Measurements from ENCODE around the gene TRPM1. TPM values are rescaled to one million over a fixed set of nuclear protein-coding genes. Genes with fewer than 3 reads are reported as not detected.

TRPM1 gene
- total RNA-seq (under 1 TPM; 0.10 to 0.72 TPM), polyA plus RNA-seq (ENCODE audit: insufficient read length in 2 of 2) (under 1 TPM in 1 of 2 donors, not detected in 1; 0.05 TPM)
- long read RNA-seq, donor 1 = 0 reads
- long read RNA-seq, donor 2 = 0 reads
- long read RNA-seq, donor 3 = 0 reads
- long read RNA-seq, donor 4 = 0 reads

GRCh38 chr15:31101262-31102038 is at the start of gene TRPM1:
Gene TRPM1, minus strand, starts transcription at chr15:31101725. Its CDS starts 20,370 bp downstream, at chr15:31081355.
- no peaks in the 10 kb centered on the region for H3K9me3 ChIP-seq (ENCODE audit: control insufficient read depth, insufficient read depth, low read length)
- H3K36me3 ChIP-seq (ENCODE audit: control insufficient read depth, insufficient read depth, low read length) = no peaks in the 10 kb centered on the region
- DNase-seq (ENCODE audit: low read depth in 4 of 6, low spot score in 6 of 6) = no peak
- peaks cover 14% of the 10 kb centered on the region for H3K4me1 ChIP-seq (ENCODE audit: control insufficient read depth, insufficient read depth, low read length)
- no peaks in the 10 kb centered on the region for H3K27me3 ChIP-seq (ENCODE audit: control insufficient read depth, insufficient read depth, low read length)
- WGBS (ENCODE audit: insufficient coverage) = 89% methylated on average over 2 of the region's 5 CpGs
- H3K4me3 ChIP-seq (ENCODE audit: low read depth, low read length) = no peak within 1 kb of the TSS
- no peak within 1 kb of the TSS for H3K27ac ChIP-seq (ENCODE audit: low read depth, low read length)

GRCh38 chr15:31150732-31151231 is 49.3 kb upstream of the TRPM1 start:
- H3K36me3 ChIP-seq (ENCODE audit: control insufficient read depth, insufficient read depth, low read length) = no peaks in the 10 kb centered on the region
- peaks cover 12% of the 10 kb centered on the region for H3K4me1 ChIP-seq (ENCODE audit: control insufficient read depth, insufficient read depth, low read length)
- 65% methylated on average over 8 of the region's 9 CpGs for WGBS (ENCODE audit: insufficient coverage)
- no peak overlapping the region for H3K27ac ChIP-seq (ENCODE audit: low read depth, low read length)
- no peak for DNase-seq (ENCODE audit: low read depth in 4 of 6, low spot score in 6 of 6)
- no peaks in the 10 kb centered on the region for H3K9me3 ChIP-seq (ENCODE audit: control insufficient read depth, insufficient read depth, low read length)
- H3K4me3 ChIP-seq (ENCODE audit: low read depth, low read length) = no peak overlapping the region
- H3K27me3 ChIP-seq (ENCODE audit: control insufficient read depth, insufficient read depth, low read length) = no peaks in the 10 kb centered on the region

GRCh38 chr15:31149987-31150386 is 48.5 kb upstream of the TRPM1 start:
- Histone ChIP-seq H3K9me3 (ENCODE audit: control insufficient read depth, insufficient read depth, low read length) (no peaks in the 10 kb centered on the region), H3K36me3 (ENCODE audit: control insufficient read depth, insufficient read depth, low read length) (no peaks in the 10 kb centered on the region), H3K4me1 (ENCODE audit: control insufficient read depth, insufficient read depth, low read length) (peaks cover 12% of the 10 kb centered on the region), H3K4me3 (ENCODE audit: low read depth, low read length) (no peak overlapping the region), H3K27me3 (ENCODE audit: control insufficient read depth, insufficient read depth, low read length) (no peaks in the 10 kb centered on the region), H3K27ac (ENCODE audit: low read depth, low read length) (no peak overlapping the region)
- 90% methylated on average over 2 of the region's 4 CpGs for WGBS (ENCODE audit: insufficient coverage)
- DNase-seq (ENCODE audit: low read depth in 4 of 6, low spot score in 6 of 6) = no peak

- no peaks in the 10 kb centered on the region for H3K36me3 ChIP-seq (ENCODE audit: control insufficient read depth, insufficient read depth, low read length)
- no peaks in the 10 kb centered on the region for H3K27me3 ChIP-seq (ENCODE audit: control insufficient read depth, insufficient read depth, low read length)
- peaks cover 12% of the 10 kb centered on the region for H3K4me1 ChIP-seq (ENCODE audit: control insufficient read depth, insufficient read depth, low read length)
- H3K4me3 ChIP-seq (ENCODE audit: low read depth, low read length) = no peak overlapping the region
- no peak overlapping the region for H3K27ac ChIP-seq (ENCODE audit: low read depth, low read length)
- 75% methylated on average over 4 of the region's 6 CpGs for WGBS (ENCODE audit: insufficient coverage)
- no peaks in the 10 kb centered on the region for H3K9me3 ChIP-seq (ENCODE audit: control insufficient read depth, insufficient read depth, low read length)
- no peak for DNase-seq (ENCODE audit: low read depth in 4 of 6, low spot score in 6 of 6)
These were observed 47.6 kb upstream of the TRPM1 start for GRCh38 chr15:31149088-31149505.

GRCh38 chr15:31148297-31149087 is 47.0 kb upstream of the TRPM1 start:
- no peaks in the 10 kb centered on the region for H3K9me3 ChIP-seq (ENCODE audit: control insufficient read depth, insufficient read depth, low read length)
- H3K4me1 ChIP-seq (ENCODE audit: control insufficient read depth, insufficient read depth, low read length) = peaks cover 12% of the 10 kb centered on the region
- peak in 2 of 6 donors; percentile 24 to 78 for DNase-seq (ENCODE audit: low read depth in 4 of 6, low spot score in 6 of 6)
- H3K36me3 ChIP-seq (ENCODE audit: control insufficient read depth, insufficient read depth, low read length) = no peaks in the 10 kb centered on the region
- no peak overlapping the region for H3K27ac ChIP-seq (ENCODE audit: low read depth, low read length)
- H3K27me3 ChIP-seq (ENCODE audit: control insufficient read depth, insufficient read depth, low read length) = no peaks in the 10 kb centered on the region
- WGBS (ENCODE audit: insufficient coverage) = 49% methylated on average over 6 of the region's 13 CpGs
- H3K4me3 ChIP-seq (ENCODE audit: low read depth, low read length) = no peak overlapping the region

GRCh38 chr15:31147944-31148296 is 46.4 kb upstream of the TRPM1 start:
- H3K36me3 ChIP-seq (ENCODE audit: control insufficient read depth, insufficient read depth, low read length) = no peaks in the 10 kb centered on the region
- no peak overlapping the region for H3K4me3 ChIP-seq (ENCODE audit: low read depth, low read length)
- no peak for DNase-seq (ENCODE audit: low read depth in 4 of 6, low spot score in 6 of 6)
- H3K4me1 ChIP-seq (ENCODE audit: control insufficient read depth, insufficient read depth, low read length) = peaks cover 12% of the 10 kb centered on the region
- H3K27me3 ChIP-seq (ENCODE audit: control insufficient read depth, insufficient read depth, low read length) = no peaks in the 10 kb centered on the region
- WGBS (ENCODE audit: insufficient coverage) = 44% methylated on average over 3 of the region's 4 CpGs
- no peak overlapping the region for H3K27ac ChIP-seq (ENCODE audit: low read depth, low read length)
- no peaks in the 10 kb centered on the region for H3K9me3 ChIP-seq (ENCODE audit: control insufficient read depth, insufficient read depth, low read length)

- H3K27ac ChIP-seq (ENCODE audit: low read depth, low read length) = no peak overlapping the region
- no peaks in the 10 kb centered on the region for H3K36me3 ChIP-seq (ENCODE audit: control insufficient read depth, insufficient read depth, low read length)
- WGBS (ENCODE audit: insufficient coverage) = 46% methylated on average over 2 of the region's 8 CpGs
- H3K27me3 ChIP-seq (ENCODE audit: control insufficient read depth, insufficient read depth, low read length) = no peaks in the 10 kb centered on the region
- DNase-seq (ENCODE audit: low read depth in 4 of 6, low spot score in 6 of 6) = no peak
- H3K4me1 ChIP-seq (ENCODE audit: control insufficient read depth, insufficient read depth, low read length) = peaks cover 12% of the 10 kb centered on the region
- no peaks in the 10 kb centered on the region for H3K9me3 ChIP-seq (ENCODE audit: control insufficient read depth, insufficient read depth, low read length)
- no peak overlapping the region for H3K4me3 ChIP-seq (ENCODE audit: low read depth, low read length)
These were observed 45.9 kb upstream of the TRPM1 start for GRCh38 chr15:31147456-31147855.

GRCh38 chr15:31145271-31145911 is 43.9 kb upstream of the TRPM1 start:
- H3K27me3 ChIP-seq (ENCODE audit: control insufficient read depth, insufficient read depth, low read length) = no peaks in the 10 kb centered on the region
- H3K9me3 ChIP-seq (ENCODE audit: control insufficient read depth, insufficient read depth, low read length) = no peaks in the 10 kb centered on the region
- WGBS (ENCODE audit: insufficient coverage) = 72% methylated on average over 2 of the region's 7 CpGs
- H3K27ac ChIP-seq (ENCODE audit: low read depth, low read length) = no peak overlapping the region
- H3K4me3 ChIP-seq (ENCODE audit: low read depth, low read length) = no peak overlapping the region
- no peaks in the 10 kb centered on the region for H3K36me3 ChIP-seq (ENCODE audit: control insufficient read depth, insufficient read depth, low read length)
- peaks cover 3% of the 10 kb centered on the region for H3K4me1 ChIP-seq (ENCODE audit: control insufficient read depth, insufficient read depth, low read length)
- DNase-seq (ENCODE audit: low read depth in 4 of 6, low spot score in 6 of 6) = no peak

GRCh38 chr15:31141792-31142191 is 40.3 kb upstream of the TRPM1 start:
- no peaks in the 10 kb centered on the region for H3K27me3 ChIP-seq (ENCODE audit: control insufficient read depth, insufficient read depth, low read length)
- H3K4me3 ChIP-seq (ENCODE audit: low read depth, low read length) = no peak overlapping the region
- no peak overlapping the region for H3K27ac ChIP-seq (ENCODE audit: low read depth, low read length)
- DNase-seq (ENCODE audit: low read depth in 4 of 6, low spot score in 6 of 6) = no peak
- no peaks in the 10 kb centered on the region for H3K9me3 ChIP-seq (ENCODE audit: control insufficient read depth, insufficient read depth, low read length)
- H3K4me1 ChIP-seq (ENCODE audit: control insufficient read depth, insufficient read depth, low read length) = no peaks in the 10 kb centered on the region
- no peaks in the 10 kb centered on the region for H3K36me3 ChIP-seq (ENCODE audit: control insufficient read depth, insufficient read depth, low read length)
